ENCODE measurements around the gene CCR6. TPM values are rescaled to one million over a fixed set of nuclear protein-coding genes. Genes with fewer than 3 reads are reported as not detected.

CCR6 gene
- total and polyA plus RNA-seq, 2 of the 8 experiments (the other 6 are each of a cell fraction or from before 2014, with no cell fraction given), result 0.06 TPM; not detected in 1

DNA sequence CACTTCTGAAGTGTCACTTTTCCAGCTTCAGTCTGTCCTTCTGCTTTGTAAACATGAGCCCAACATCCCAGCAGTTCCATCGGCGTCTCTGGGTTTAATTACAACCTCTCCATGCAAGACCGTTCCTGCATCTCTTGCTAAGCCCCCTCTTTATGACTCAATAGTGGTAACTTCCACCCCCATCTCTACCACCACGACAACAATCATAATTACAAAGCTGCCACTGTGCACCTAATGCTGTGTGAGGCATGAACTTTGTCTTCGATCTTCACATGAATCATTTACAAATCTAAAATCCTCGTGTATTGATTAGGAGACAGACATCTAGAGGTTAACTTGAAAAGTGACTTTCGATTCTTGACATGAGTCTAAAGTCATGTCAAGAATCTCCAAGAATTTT lies 4.9 kb upstream of the CCR6 start:
- H2AFZ ChIP-seq (ENCODE audit: low read length), result no peak overlapping the region
- H3K56ac ChIP-seq (replicated peaks; ENCODE audit: insufficient read length, low read depth, low read length), result no peak overlapping the region
- H4K5ac ChIP-seq (ENCODE audit: insufficient read length, low read depth, low read length), result no peak overlapping the region
- H2BK15ac ChIP-seq (ENCODE audit: low read length), result no peak overlapping the region
- 91% methylated on average over 7 of the region's 7 CpGs; no CpG with 5 or more reads in 1 of the 2 experiments for WGBS, 2 experiments (ENCODE audit: extremely low coverage in 1 of 2, insufficient coverage in 1 of 2, insufficient read length in 1 of 2, insufficient replicate concordance in 2 of 2, low coverage in 1 of 2, low lambda C conversion rate in 2 of 2, missing lambda C conversion rate in 1 of 2)
- no peak overlapping the region for H3K27ac ChIP-seq (ENCODE audit: low read depth, low read length)
- no peak for TF ChIP-seq CHD1 (IDR thresholded peaks at IDR 0.05; ENCODE audit: low read depth, low read length)
- TF ChIP-seq ZNF274 (IDR thresholded peaks at IDR 0.05; ENCODE audit: borderline replicate concordance, extremely low read depth, low read length), result no peak
- no peak for TF ChIP-seq CBX8 (IDR thresholded peaks at IDR 0.05; ENCODE audit: borderline replicate concordance, low read depth, low read length)
- TF ChIP-seq GABPA (IDR thresholded peaks at IDR 0.05; ENCODE audit: borderline replicate concordance, insufficient read depth, low read length), result no peak
- ChIA-PET POLR2A (ENCODE audit: partially characterized antibody) (no interaction called here), CTCF (ENCODE audit: partially characterized antibody) (interaction anchor here (0.6 to 1.0 kb wide), 3 partner anchors 9 to 129 kb away, joined by 3 to 4 read pairs (median 3); no protein-coding TSS in a partner anchor)
- no peak overlapping the region for H2BK20ac ChIP-seq (ENCODE audit: low read length)
- no peaks in the 10 kb centered on the region for H3K23me2 ChIP-seq (ENCODE audit: low read depth, low read length)
- H3K79me2 ChIP-seq (ENCODE audit: control insufficient read depth in 1 of 2, insufficient read depth in 2 of 2, low read length in 2 of 2), result no peaks in the 10 kb centered on the region
- H3K79me1 ChIP-seq (ENCODE audit: low read depth, low read length), result no peaks in the 10 kb centered on the region
- FAIRE-seq (no peak), DNase-seq (ENCODE audit: low read depth in 1 of 2, low spot score in 2 of 2) (no peak)
- peaks cover 0 to 5% (median 0%) of the 10 kb centered on the region in 4 experiments; a peak in 3 of 7 replicates for H3K4me1 ChIP-seq (replicated peaks in 1 of 4; ENCODE audit: control insufficient read depth in 3 of 4, insufficient read depth in 4 of 4, low read length in 3 of 4)
- H4K91ac ChIP-seq (replicated peaks; ENCODE audit: insufficient read length, low read length), result no peak overlapping the region
- H2BK12ac ChIP-seq (ENCODE audit: low read depth, low read length), result no peak overlapping the region
- no peak overlapping the region for H4K8ac ChIP-seq (ENCODE audit: extremely low read depth, insufficient read depth, low read length)
- H4K20me1 ChIP-seq (replicated peaks in 1 of 2; ENCODE audit: control insufficient read depth in 1 of 2, insufficient read depth in 2 of 2, low read length in 2 of 2), result no peaks in the 10 kb centered on the region
- no peak overlapping the region for H3K14ac ChIP-seq (ENCODE audit: insufficient read length)
- no peak overlapping the region for H2BK5ac ChIP-seq (ENCODE audit: low read depth, low read length)
- H3K9me3 ChIP-seq (ENCODE audit: insufficient read depth in 2 of 2, low read depth in 1 of 2, low read length in 1 of 2), result peaks cover 0 to 6% of the 10 kb centered on the region in 2 experiments; a peak in 1 of 4 replicates
- H3K4me2 ChIP-seq (ENCODE audit: insufficient read depth in 1 of 2, low read depth in 2 of 2, low read length in 2 of 2), result no peak overlapping the region
- no peaks in the 10 kb centered on the region for H3K27me3 ChIP-seq (replicated peaks in 1 of 4; ENCODE audit: control insufficient read depth in 3 of 4, extremely low read depth in 1 of 4, insufficient read depth in 3 of 4, low read length in 3 of 4)
- H3K4me3 ChIP-seq (ENCODE audit: extremely low read depth in 1 of 4, insufficient read depth in 2 of 4, low read depth in 3 of 4, low read length in 4 of 4), result no peak overlapping the region
- no peak overlapping the region for H2AK5ac ChIP-seq (ENCODE audit: low read depth, low read length)
- no peaks in the 10 kb centered on the region for H3K36me3 ChIP-seq (ENCODE audit: control insufficient read depth in 2 of 4, insufficient read depth in 4 of 4, low read length in 3 of 4)
- no peak overlapping the region for H3K9ac ChIP-seq (replicated peaks in 1 of 4; ENCODE audit: extremely low read depth in 1 of 4, low read depth in 3 of 4, low read length in 3 of 4)
- no peak overlapping the region for H3K18ac ChIP-seq (ENCODE audit: extremely low read depth, low read length)
- no peak overlapping the region for H3K23ac ChIP-seq (ENCODE audit: insufficient read length)
- no peak overlapping the region for H2BK120ac ChIP-seq (replicated peaks; ENCODE audit: low read depth, low read length)
- H3K4ac ChIP-seq (replicated peaks; ENCODE audit: insufficient read length, low read depth, low read length), result no peak overlapping the region

Data from H1 (cell line).